Thymus (tissue), 11 donors: ENCODE data around the gene CALN1. TPM values are rescaled to one million over a fixed set of nuclear protein-coding genes. Genes with fewer than 3 reads are reported as not detected.

Source experiments
- DNase-seq, 9 donors: peaks; one replicate each; pipeline ENCODE4 v3.0.0-alpha.2; 2013; ENCODE audit warnings: low spot score in 9 of 9, low read depth in 6 of 9, missing footprints in 1 of 9
- H3K27ac ChIP-seq, 2 donors: one replicate each; pipeline ENCODE4 v1.5.1; 2013; ENCODE audit warnings: control low read depth in 1 of 2, low read depth in 1 of 2, low read length in 1 of 2, mild to moderate bottlenecking in 1 of 2, moderate library complexity in 1 of 2
- H3K27me3 ChIP-seq, 2 donors: one replicate each; pipeline ENCODE4 v1.5.1; 2013; ENCODE audit warnings: low read length in 1 of 2; ENCODE audit not compliant: control insufficient read depth in 2 of 2, insufficient read depth in 1 of 2
- H3K36me3 ChIP-seq, 2 donors: one replicate each; pipeline ENCODE4 v1.5.1; 2013; ENCODE audit warnings: low read length in 1 of 2, mild to moderate bottlenecking in 1 of 2, moderate library complexity in 1 of 2; ENCODE audit not compliant: control insufficient read depth in 2 of 2, insufficient read depth in 2 of 2
- H3K4me1 ChIP-seq, 2 donors: one replicate each; pipeline ENCODE4 v1.5.1; 2013; ENCODE audit warnings: low read length in 2 of 2; ENCODE audit not compliant: control insufficient read depth in 2 of 2, insufficient read depth in 2 of 2
- H3K4me3 ChIP-seq, 2 donors: one replicate each; pipeline ENCODE4 v1.5.1; 2013; ENCODE audit warnings: low read length in 2 of 2, control low read depth in 1 of 2, mild to moderate bottlenecking in 1 of 2
- H3K9me3 ChIP-seq, 2 donors: one replicate each; pipeline ENCODE4 v1.5.1; 2013; ENCODE audit warnings: low read length in 1 of 2, mild to moderate bottlenecking in 1 of 2; ENCODE audit not compliant: control insufficient read depth in 2 of 2, insufficient read depth in 1 of 2
- WGBS: extraction: QIAGEN DNeasy Blood & Tissue Kit; methylation state at CpG from one replicate; pipeline ENCODE4 v1.1.7; 2013; 5-methylcytosine and 5-hydroxymethylcytosine counted together
- polyA plus RNA-seq: library from polyadenylated mRNA; stranded (reverse); fragments of 200-250 nt; gene quantifications from one replicate; pipeline ENCODE4 v1.2.3, GENCODE V29; 2013
- total RNA-seq: library from RNA; stranded (reverse); fragments of 120-200 nt; gene quantifications from one replicate; pipeline ENCODE4 v1.2.4, GENCODE V29; 2013
- donor health status: healthy.

Gene CALN1
- total and polyA plus RNA-seq, 2 donors: 9.0 to 36.8 TPM

DNA sequence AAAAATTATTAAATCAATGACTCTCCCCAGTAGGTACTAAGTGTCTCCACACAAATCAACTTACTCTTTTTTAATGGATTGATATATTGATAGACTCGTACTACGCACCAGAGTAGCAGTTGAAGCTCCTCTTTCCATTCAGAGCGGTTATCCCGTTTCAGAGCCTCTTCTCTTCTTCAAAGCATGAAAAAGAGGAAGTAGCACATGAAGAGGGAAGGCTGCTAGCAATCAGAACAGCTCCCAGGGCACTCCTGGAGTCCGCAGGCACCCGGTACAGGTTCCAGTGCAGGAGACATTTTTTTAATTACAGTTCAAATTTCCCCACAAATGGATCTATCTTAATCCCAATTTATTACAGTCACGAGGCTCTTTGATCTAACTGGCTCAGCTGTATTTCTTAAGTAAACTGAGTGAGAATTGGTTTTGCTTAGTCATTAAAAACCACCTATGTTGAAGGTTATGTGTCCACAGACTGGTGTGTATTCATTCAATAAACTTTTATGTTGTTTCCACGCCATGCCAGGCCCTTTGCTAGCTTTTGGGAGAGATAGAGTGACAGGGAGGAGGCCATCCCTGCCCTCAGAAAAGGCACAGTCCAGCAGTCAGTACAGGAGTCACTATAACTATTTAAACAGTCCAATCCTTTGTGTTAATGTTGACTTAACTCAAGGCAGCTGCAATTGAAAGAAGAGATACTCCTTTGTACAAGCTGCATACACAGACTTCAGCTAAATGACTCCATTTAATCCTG, 32.1 kb upstream of the CALN1 start:
- no peak overlapping the region for H3K4me3 ChIP-seq
- WGBS: 19% methylated on average over 8 of the region's 8 CpGs
- peaks cover 0 to 32% of the 10 kb centered on the region in 2 donors for H3K27me3 ChIP-seq
- H3K4me1 ChIP-seq: no peaks in the 10 kb centered on the region
- H3K9me3 ChIP-seq: peaks cover 0 to 2% of the 10 kb centered on the region in 2 donors
- no peaks in the 10 kb centered on the region for H3K36me3 ChIP-seq
- no peak overlapping the region for H3K27ac ChIP-seq
- peak in 2 of 9 donors; percentile 7 to 13 for DNase-seq

DNA sequence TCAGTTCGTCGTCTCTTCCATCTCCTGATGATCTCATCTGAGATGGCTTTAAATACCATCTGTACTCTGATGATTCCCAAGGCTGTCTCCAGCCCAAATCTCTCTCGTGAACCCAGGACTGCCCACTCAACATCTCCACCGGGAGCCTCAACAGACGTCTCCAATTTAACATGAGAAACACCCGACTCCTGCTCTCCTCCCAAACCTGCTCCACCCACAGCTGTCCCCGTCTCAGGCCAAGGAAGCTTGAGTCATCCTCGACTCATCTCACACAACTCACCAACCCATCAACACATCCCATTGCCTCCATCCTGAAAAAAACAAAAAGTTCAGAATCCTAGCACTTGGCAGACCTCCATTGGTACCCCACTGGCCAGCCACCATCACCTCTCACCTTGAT, 29.7 kb upstream of the CALN1 start:
- Histone ChIP-seq H3K36me3 (no peaks in the 10 kb centered on the region), H3K9me3 (no peaks in the 10 kb centered on the region), H3K27ac (no peak overlapping the region), H3K4me3 (no peak overlapping the region), H3K27me3 (peaks cover 0 to 17% of the 10 kb centered on the region in 2 donors), H3K4me1 (no peaks in the 10 kb centered on the region)
- 94% methylated on average over 8 of the region's 8 CpGs for WGBS
- no peak for DNase-seq

- Histone ChIP-seq H3K4me1 (no peaks in the 10 kb centered on the region), H3K36me3 (no peaks in the 10 kb centered on the region), H3K27ac (no peak overlapping the region), H3K9me3 (no peaks in the 10 kb centered on the region), H3K4me3 (no peak overlapping the region), H3K27me3 (no peaks in the 10 kb centered on the region)
- 96% methylated on average over 7 of the region's 7 CpGs for WGBS
- no peak for DNase-seq
These were observed 26.4 kb upstream of the CALN1 start for GRCh38 chr7:72438491-72438890.

- DNase-seq: no peak
- Histone ChIP-seq H3K27me3 (no peaks in the 10 kb centered on the region), H3K36me3 (no peaks in the 10 kb centered on the region), H3K4me3 (no peak overlapping the region), H3K27ac (no peak overlapping the region), H3K9me3 (no peaks in the 10 kb centered on the region), H3K4me1 (peaks cover 0 to 2% of the 10 kb centered on the region in 2 donors)
These were observed 25.5 kb upstream of the CALN1 start for GRCh38 chr7:72437610-72438009.

- Histone ChIP-seq H3K27ac (no peak overlapping the region), H3K4me1 (peaks cover 0 to 2% of the 10 kb centered on the region in 2 donors), H3K27me3 (no peaks in the 10 kb centered on the region), H3K4me3 (no peak overlapping the region), H3K36me3 (no peaks in the 10 kb centered on the region), H3K9me3 (no peaks in the 10 kb centered on the region)
- no peak for DNase-seq
- 98% methylated on average over 2 of the region's 2 CpGs for WGBS
These were observed 25.0 kb upstream of the CALN1 start for GRCh38 chr7:72437061-72437585.

GRCh38 chr7:72435925-72436480, 23.9 kb upstream of the CALN1 start:
- no peak overlapping the region for H3K4me3 ChIP-seq
- H3K4me1 ChIP-seq: peaks cover 0 to 2% of the 10 kb centered on the region in 2 donors
- no peaks in the 10 kb centered on the region for H3K36me3 ChIP-seq
- no peak for DNase-seq
- WGBS: 89% methylated on average over 5 of the region's 5 CpGs
- no peaks in the 10 kb centered on the region for H3K9me3 ChIP-seq
- no peak overlapping the region for H3K27ac ChIP-seq
- no peaks in the 10 kb centered on the region for H3K27me3 ChIP-seq

DNA sequence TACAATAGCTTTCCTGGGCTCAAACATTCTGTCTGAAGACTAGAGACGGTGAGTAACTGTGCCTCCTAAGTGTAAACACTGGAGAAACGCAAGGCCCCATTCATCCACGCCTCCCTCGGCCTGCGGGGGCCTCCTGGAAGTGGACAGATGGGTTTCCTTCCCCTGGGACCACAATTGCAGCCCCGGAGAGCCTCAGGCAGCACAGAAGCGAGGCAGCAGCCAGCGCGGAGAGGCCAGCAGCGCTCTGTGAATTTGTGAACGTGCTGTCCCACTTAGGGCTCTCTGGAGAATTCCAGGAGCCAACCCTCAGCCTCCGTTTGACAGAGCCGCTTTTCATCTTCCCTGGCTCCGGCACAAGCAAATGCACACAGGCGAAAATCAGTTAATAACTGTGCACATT, 23.2 kb upstream of the CALN1 start:
- 73% methylated on average over 15 of the region's 15 CpGs for WGBS
- no peak for DNase-seq

DNA sequence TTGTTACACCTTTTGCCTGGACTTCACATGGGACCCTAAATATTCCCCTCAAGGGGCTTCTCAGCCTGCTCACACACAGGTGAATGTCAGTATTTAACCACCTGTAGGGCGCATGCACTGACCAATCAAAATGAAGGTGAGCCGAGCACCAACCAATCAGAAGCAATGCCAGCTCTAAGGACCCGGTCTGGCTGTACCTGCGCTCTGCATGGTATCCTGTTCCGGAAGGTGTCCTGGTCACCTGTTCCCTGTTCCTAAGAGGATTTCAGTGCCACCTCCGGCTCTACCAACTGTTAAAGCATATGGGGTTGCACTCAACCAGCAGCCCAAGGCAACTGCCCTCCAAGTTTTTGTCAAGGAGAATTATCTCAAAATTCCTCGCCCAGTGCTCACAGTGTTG, 18.4 kb upstream of the CALN1 start:
- no peaks in the 10 kb centered on the region for H3K27me3 ChIP-seq
- peaks cover 0 to 2% of the 10 kb centered on the region in 2 donors for H3K4me1 ChIP-seq
- no peaks in the 10 kb centered on the region for H3K9me3 ChIP-seq
- no peak for DNase-seq
- H3K27ac ChIP-seq: no peak overlapping the region
- no peak overlapping the region for H3K4me3 ChIP-seq
- WGBS: 97% methylated on average over 7 of the region's 7 CpGs
- no peaks in the 10 kb centered on the region for H3K36me3 ChIP-seq

More for the DNA sequence above, 23.2 kb upstream of the CALN1 start:
- Histone ChIP-seq H3K9me3 (no peaks in the 10 kb centered on the region), H3K27me3 (no peaks in the 10 kb centered on the region), H3K4me3 (no peak overlapping the region), H3K4me1 (peaks cover 0 to 2% of the 10 kb centered on the region in 2 donors), H3K36me3 (no peaks in the 10 kb centered on the region), H3K27ac (no peak overlapping the region)

- WGBS: 97% methylated on average over 5 of the region's 5 CpGs
- no peak overlapping the region for H3K4me3 ChIP-seq
- peaks cover 0 to 2% of the 10 kb centered on the region in 2 donors for H3K4me1 ChIP-seq
- H3K36me3 ChIP-seq: no peaks in the 10 kb centered on the region
- no peaks in the 10 kb centered on the region for H3K27me3 ChIP-seq
- DNase-seq: no peak
- H3K27ac ChIP-seq: no peak overlapping the region
- H3K9me3 ChIP-seq: no peaks in the 10 kb centered on the region
These were observed 17.2 kb upstream of the CALN1 start for GRCh38 chr7:72429316-72429715.
